Measurements from ENCODE around the gene ENOX1.

- TF ChIP-seq CTCF (IDR thresholded peaks at IDR 0.05) (no peak), POLR2A (IDR thresholded peaks at IDR 0.05) (no peak)
These were observed 398.3 kb downstream of the ENOX1 start for GRCh38 chr13:43388282-43389034.
